GM18858 (cell line): ENCODE measurements around the gene RNF41.
"Not testable (repeated sequence)": the region's sequence is repeated elsewhere in the genome, so short reads cannot be mapped to it uniquely, and the experiment has no call there.

Source experiments
- ATAC-seq: cut with Tn5 transposase; IDR thresholded peaks from one replicate; pipeline ENCODE4 v1.9.1; 2021; ENCODE audit not compliant: unreplicated experiment

The RNF41 gene

GRCh38 chr12:56178347-56178746, 43.4 kb downstream of the RNF41 start:
- no peak for ATAC-seq

- ATAC-seq = no peak
These were observed 48.9 kb downstream of the RNF41 start for GRCh38 chr12:56172839-56173238.

DNA sequence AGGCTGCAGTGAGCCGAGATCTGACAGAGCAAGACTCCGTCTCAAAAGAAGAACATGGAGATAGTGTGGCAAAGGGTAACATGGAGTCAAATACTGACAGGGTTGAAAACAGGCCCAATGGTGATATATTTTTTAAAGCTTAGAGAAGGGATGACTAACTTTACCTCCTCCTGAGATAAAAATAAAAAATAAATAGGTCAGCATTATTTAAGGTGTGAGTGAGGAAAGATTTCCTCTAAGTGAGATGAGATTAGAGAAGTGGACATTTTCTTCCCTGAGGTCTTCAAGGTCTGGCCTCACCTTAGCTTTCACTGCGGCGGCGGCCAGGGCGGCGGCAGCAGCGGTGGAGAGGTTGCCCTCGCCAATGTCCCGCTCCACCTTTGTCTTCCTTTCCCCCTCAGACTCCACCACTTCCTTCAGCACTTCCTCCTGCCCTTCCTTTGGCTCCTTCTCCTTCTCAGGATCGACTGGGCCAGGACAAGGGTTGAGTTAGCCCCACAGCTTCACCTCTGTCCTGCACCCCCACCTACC, 52.4 kb downstream of the RNF41 start:
- no peak for ATAC-seq

- ATAC-seq = no peak
These were observed 56.4 kb downstream of the RNF41 start for GRCh38 chr12:56165369-56165768.

GRCh38 chr12:56164345-56164729, 57.4 kb downstream of the RNF41 start:
- no peak for ATAC-seq

- no peak for ATAC-seq
These were observed 58.0 kb downstream of the RNF41 start for GRCh38 chr12:56163533-56164344.

DNA sequence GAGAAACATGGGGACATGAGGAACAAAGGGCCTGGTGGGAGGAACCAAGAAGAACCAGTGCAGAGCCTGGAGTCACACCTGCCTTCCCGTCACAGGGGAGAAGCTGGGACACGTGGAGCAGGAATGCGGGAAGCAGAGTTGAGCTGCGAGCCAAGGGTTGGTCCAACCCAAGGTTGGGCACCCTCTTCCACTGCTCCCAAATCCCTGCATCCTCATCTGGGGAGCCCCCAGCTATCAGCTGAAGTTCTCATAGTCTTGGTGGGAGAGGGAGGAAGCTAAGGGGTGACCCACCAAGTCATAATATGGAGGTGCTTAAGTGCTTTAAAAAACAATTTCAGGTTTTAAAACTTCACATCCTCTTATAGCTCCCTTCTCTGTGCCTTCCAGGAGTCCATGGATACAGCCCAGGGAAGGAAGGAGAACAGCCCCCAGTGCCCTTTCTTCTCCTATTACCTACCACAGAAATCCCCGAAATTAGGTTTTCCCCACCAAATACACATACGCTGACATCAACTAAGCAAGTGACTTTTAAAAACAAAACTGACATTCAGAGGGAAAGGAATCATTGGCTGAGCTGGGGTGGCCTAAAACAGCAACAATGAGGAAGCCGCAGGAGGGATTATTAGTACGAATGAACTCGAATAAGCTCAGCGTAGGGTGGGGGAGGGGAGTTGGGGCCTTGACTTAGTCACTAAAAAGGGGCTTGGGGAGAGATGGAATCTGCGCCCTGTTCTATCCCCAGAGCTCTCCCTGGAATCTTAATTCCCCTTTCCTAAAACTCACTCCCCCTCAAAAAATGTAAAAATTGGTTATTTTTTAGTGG, 59.0 kb downstream of the RNF41 start:
- no peak for ATAC-seq

GRCh38 chr12:56161690-56162351, 59.9 kb downstream of the RNF41 start:
- ATAC-seq = no peak

GRCh38 chr12:56160894-56161689, 60.6 kb downstream of the RNF41 start:
- no peak for ATAC-seq

DNA sequence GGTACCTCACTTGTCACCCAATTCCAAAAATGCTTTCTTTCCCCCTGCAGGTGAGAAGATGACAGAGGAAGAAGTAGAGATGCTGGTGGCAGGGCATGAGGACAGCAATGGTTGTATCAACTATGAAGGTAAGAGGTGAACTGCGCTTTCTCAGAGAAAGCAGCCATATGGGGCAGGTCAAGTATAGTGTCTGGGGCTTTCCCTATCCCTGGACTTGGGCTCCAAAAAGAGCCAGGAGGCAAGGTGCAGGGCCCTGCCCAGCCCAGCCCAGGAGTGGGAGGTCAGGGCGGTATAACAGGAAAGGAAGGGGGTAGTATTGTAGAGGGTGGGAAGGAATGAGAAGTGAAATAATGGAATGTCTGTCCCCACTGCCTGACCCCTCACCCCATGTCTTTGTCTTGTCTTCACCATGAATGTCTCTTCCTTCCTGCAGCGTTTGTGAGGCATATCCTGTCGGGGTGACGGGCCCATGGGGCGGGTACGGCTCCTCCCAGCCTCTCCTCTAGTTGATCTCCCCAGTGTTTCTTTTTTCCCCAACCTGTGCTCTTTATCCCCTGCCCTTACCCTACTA, 61.4 kb downstream of the RNF41 start:
- ATAC-seq = no peak

DNA sequence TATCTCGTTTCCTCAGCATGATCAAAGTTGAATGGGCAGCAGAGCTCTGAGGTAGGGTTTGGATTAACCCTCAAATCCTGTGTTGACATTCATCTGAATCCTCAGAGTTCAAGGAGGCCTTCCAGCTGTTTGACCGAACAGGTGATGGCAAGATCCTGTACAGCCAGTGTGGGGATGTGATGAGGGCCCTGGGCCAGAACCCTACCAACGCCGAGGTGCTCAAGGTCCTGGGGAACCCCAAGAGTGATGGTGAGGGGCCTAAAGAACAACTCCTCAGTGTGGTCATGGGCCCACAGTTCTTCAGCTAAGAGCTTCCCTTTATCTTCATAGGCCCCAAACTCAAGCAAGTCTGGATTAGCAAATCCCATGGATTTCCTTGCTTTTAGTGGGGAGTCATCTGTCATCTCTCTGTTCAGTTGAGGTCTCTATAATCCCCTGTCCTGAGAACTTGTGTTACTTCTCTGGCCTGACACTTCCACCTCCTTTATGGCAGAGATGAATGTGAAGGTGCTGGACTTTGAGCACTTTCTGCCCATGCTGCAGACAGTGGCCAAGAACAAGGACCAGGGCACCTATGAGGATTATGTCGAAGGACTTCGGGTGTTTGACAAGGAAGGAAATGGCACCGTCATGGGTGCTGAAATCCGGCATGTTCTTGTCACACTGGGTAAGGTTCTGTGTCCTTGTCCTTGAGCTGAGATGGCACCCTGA, 62.1 kb downstream of the RNF41 start:
- no peak for ATAC-seq

GRCh38 chr12:56158926-56159461, 62.7 kb downstream of the RNF41 start:
- no peak for ATAC-seq

DNA sequence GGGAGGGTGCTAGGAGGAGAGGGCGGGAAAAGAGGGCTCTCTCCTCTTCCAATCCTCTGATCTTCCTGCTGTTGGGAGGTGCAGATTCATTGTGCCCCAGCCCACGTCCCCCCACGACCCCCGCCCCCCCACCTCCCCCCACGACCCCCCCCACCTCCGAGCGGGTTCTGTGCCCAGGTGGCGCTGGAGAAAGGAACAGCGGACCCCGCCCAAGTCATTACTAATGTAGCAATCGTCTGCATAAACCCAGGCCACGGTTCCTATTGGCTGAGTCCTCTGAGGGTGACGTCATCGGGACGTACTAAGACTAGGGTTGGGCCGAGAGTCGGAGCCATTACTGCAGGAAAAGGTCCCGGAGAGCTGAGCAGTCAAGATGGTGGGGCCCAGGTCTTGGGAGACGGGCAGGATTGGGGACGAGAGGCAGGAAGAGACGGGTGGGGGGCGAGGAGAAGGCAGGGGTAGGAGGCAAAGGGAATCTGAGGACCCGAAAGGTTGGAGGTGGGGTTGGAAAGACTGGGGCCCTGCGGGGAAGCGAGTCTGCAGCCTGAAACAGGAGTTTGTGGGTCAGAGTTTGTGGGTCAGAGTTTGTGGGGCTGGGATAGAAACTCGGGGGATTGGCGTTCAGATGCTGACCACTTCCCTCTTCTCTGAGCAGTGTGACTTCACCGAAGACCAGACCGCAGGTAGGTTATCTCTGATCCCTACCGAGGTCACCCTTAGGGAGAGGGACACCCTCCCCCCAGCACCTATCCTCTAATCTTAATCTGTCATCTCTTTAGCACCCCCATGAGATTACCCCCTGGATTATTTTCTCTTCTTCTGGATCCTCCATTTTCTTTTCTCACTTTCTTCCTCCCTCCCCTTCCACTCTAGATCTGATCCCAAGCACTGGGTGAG, 63.4 kb downstream of the RNF41 start, which contains the start of gene MYL6:
TSS of gene MYL6 (plus strand) at position 331 of the 897 bp plus-strand sequence. CDS start at position 374, 43 bp downstream.
- ATAC-seq = peak; percentile 74

DNA sequence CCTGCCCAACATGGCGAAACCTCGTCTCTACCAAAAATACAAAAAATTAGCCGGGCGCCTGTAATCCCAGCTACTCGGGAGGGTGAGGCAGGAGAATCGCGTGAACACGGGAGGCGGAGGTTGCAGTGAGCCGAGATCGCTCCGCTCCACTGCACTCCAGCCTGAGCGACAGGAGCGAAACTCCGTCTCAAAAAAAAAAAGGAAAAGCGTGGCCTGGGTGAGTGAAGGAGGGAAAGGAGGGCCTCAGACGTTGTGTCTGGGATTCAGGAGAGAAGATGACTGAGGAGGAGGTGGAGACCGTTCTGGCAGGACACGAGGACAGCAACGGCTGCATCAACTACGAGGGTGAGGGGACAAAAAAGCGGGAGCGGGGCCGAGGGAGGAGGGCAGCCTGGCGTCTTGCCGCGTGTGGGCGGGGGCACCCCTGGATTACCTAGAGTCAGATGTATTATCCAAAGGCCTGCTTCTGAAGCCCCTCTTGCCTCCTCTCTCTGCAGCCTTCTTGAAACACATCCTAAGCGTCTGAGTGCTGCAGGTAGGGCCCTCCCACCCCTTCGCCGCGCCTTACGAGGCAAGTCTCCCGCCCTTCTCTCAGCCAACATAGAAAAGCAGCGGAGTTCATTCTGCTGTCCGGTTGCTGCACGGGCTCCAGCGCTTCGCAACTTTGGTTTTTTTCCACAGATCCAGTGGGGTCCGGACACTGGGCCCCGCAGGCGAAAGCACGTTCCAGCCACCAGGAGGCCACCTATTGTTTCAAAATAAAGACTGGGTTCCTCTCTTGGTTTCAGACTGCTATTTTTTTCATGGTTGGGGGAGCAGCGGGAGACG, 64.3 kb downstream of the RNF41 start:
- peak; percentile 30 for ATAC-seq

DNA sequence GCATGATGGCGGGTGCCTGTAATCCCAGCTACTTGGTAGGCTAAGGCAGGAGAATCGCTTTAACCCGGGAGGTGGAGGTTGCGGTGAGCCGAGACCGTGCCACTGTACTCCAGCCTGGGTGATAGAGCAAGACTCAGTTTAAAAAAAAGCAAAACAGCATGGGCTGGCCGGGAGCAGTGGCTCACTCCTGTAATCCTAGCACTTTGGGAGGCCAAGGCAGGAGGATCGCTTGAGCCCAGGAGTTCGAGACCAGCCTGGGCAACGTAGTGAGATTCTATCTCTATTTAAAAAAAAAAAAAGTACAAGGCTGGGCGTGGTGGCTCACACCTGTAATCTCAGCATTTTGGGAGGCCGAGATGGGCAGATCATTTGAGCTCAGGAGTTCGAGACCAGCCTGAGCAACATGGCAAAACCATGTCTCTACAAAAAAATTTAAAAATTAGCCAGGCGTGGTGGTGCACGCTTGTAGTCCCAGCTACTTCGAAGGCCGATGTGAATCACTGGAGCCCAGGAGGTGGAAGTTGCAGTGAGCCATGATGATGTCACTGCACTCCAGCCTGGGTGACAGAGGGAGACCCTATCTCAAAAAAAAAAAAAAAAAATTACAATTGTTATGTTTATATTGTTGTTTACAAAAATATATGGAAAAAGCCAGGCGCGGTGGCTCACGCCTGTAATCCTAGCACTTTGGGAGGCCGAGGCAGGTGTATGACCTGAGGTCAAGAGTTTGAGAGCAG, 65.1 kb downstream of the RNF41 start:
- ATAC-seq = not testable (repeated sequence)

DNA sequence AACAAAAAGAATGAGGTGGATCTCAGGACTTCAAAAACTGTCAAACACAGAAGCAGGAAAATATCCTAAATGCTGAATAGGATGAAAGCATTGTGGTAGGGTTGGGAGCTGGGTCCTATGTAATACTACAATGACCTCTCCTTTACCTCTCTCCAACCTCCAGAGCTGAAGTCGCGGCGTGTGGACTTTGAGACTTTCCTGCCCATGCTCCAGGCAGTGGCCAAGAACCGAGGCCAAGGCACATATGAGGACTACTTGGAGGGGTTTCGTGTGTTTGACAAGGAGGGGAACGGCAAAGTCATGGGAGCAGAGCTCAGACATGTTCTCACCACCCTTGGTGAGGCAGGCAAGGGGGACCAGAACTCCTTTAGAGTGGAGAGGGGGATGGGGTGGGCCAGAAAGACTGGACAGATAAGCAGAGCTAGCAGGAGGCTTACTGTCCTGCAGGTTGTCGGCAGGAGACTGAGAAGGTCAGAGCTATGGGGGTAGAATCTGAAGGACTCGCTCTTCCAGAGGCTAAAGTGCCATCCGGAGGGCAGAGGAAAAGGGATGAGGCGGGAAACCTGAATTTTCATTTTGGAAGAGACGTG, 66.4 kb downstream of the RNF41 start:
- ATAC-seq = no peak
